Measurements from ENCODE around the gene KLF13.

The KLF13 gene

DNA sequence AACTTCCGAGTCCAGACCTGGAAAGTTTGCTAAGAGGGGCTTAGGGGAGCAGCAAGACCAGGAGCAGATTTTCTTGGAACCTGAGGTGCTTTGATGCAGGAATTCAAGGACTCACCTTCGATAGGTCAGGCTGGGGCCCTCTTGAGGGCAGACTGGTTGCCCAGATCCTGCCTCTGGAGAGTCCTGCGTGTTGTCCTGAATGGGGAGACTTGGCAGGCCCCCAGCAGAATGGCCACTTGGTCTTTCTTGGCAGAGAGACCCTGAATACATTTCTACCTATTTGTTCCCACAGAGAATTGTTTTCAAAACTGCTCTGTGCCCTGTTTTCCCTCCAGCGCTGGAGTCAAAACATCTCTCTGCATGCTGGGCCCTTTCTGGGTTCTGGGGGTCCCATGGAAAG is 4.2 kb downstream of the KLF13 start:
- Histone ChIP-seq H3K79me1 (ENCODE audit: low read length) (peaks cover 32% of the 10 kb centered on the region), H3K23ac (ENCODE audit: low read length) (no peak overlapping the region), H4K5ac (ENCODE audit: low read length) (no peak overlapping the region), H4K8ac (ENCODE audit: low read depth, low read length) (no peak overlapping the region), H3K18ac (ENCODE audit: low read length) (no peak overlapping the region), H3K56ac (ENCODE audit: low read length) (no peak overlapping the region), H3K79me2 (ENCODE audit: control insufficient read depth, insufficient read depth, low read length) (peaks cover 34% of the 10 kb centered on the region), H3K4me1 (ENCODE audit: control insufficient read depth, low read depth, low read length) (no peaks in the 10 kb centered on the region), H2BK5ac (ENCODE audit: low read length) (no peak overlapping the region), H3K36me3 (ENCODE audit: control insufficient read depth, insufficient read depth, low read length) (no peaks in the 10 kb centered on the region), H2BK15ac (replicated peaks; ENCODE audit: low read depth) (no peak overlapping the region), H3K4ac (ENCODE audit: low read depth, low read length) (no peak overlapping the region), H3K9ac (ENCODE audit: low read length) (no peak overlapping the region), H2BK120ac (ENCODE audit: low read depth, low read length) (no peak overlapping the region), H3K27me3 (ENCODE audit: insufficient read depth, low read length, poor library complexity) (no peaks in the 10 kb centered on the region), H3K27ac (ENCODE audit: low read depth, low read length) (no peak overlapping the region), H3K4me3 (ENCODE audit: low read length) (no peak overlapping the region), H2AK5ac (ENCODE audit: low read length) (no peak overlapping the region), H3K4me2 (ENCODE audit: low read length) (no peak overlapping the region)
- DNase-seq = no peak
- no CpG with 5 or more reads among the region's 4 CpGs for WGBS (ENCODE audit: extremely low coverage, insufficient coverage, low lambda C conversion rate)

DNA sequence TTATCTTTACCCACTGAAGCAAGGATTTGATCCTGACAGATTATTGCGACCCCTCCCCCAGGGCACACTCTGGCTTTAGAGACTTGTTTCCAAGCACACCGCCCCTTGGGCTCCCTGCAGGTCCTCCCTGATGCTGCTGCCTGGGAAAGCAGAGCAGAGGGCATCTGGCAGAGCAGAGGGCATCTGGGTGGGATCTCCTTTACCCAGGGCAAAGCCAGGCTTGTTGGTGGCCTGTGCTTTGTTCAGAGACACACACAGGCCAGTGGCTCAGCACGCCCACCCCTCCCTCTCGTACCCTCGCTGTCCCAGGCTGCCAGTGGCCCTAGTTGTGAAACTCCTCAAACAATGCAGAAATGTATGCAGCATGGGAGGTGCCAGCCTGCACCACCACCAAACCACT is 4.8 kb downstream of the KLF13 start:
- no peak overlapping the region for H3K4me2 ChIP-seq (ENCODE audit: low read length)
- H3K4me1 ChIP-seq (ENCODE audit: control insufficient read depth, low read depth, low read length) = no peaks in the 10 kb centered on the region
- no peak overlapping the region for H3K18ac ChIP-seq (ENCODE audit: low read length)
- no peak overlapping the region for H4K8ac ChIP-seq (ENCODE audit: low read depth, low read length)
- H2BK5ac ChIP-seq (ENCODE audit: low read length) = no peak overlapping the region
- H3K23ac ChIP-seq (ENCODE audit: low read length) = no peak overlapping the region
- no peak overlapping the region for H3K4me3 ChIP-seq (ENCODE audit: low read length)
- no peak overlapping the region for H3K56ac ChIP-seq (ENCODE audit: low read length)
- no peak for DNase-seq
- H3K79me2 ChIP-seq (ENCODE audit: control insufficient read depth, insufficient read depth, low read length) = peaks cover 34% of the 10 kb centered on the region
- H2AK5ac ChIP-seq (ENCODE audit: low read length) = no peak overlapping the region
- no peak overlapping the region for H3K9ac ChIP-seq (ENCODE audit: low read length)
- H3K27ac ChIP-seq (ENCODE audit: low read depth, low read length) = no peak overlapping the region
- no peak overlapping the region for H2BK15ac ChIP-seq (replicated peaks; ENCODE audit: low read depth)
- no peaks in the 10 kb centered on the region for H3K27me3 ChIP-seq (ENCODE audit: insufficient read depth, low read length, poor library complexity)
- H3K36me3 ChIP-seq (ENCODE audit: control insufficient read depth, insufficient read depth, low read length) = no peaks in the 10 kb centered on the region
- no peak overlapping the region for H2BK120ac ChIP-seq (ENCODE audit: low read depth, low read length)
- peaks cover 34% of the 10 kb centered on the region for H3K79me1 ChIP-seq (ENCODE audit: low read length)
- no peak overlapping the region for H4K5ac ChIP-seq (ENCODE audit: low read length)
- no CpG with 5 or more reads among the region's 5 CpGs for WGBS (ENCODE audit: extremely low coverage, insufficient coverage, low lambda C conversion rate)
- H3K4ac ChIP-seq (ENCODE audit: low read depth, low read length) = no peak overlapping the region

DNA sequence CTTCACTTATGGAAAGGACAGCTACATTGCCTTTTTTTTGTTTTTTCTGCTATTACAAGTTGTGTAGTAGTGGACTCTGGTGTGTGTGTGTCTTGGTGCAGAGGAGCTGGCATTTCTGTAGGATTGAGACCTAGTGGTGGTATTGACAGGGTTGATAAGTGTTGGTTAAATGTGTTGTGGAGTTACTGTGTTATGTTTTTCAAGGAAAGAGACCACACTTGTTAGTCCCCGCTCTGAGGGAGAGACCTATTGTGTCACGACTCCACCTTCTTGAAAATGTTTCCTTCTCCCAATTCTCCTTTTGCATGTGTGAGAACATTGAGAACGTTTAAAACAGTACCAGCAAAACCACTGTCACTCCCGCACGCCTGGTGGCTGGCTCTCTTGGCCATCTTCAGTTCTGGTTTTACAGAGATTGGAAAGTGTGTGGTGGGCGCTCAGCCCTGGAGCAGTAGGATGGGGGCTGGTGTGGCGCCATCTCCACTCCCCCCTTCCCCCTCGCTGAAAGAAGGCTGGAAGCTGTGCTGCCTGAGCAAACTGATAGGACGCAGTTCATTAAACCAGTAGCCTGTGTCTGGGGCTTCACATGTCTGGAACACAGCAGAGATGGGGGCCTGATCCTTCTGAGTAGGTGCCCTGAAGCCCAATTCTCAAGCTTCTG is 5.5 kb downstream of the KLF13 start:
- Histone ChIP-seq H2BK15ac (replicated peaks; ENCODE audit: low read depth) (no peak overlapping the region), H3K23ac (ENCODE audit: low read length) (no peak overlapping the region), H3K27ac (ENCODE audit: low read depth, low read length) (no peak overlapping the region), H3K9ac (ENCODE audit: low read length) (no peak overlapping the region), H4K5ac (ENCODE audit: low read length) (no peak overlapping the region), H3K79me2 (ENCODE audit: control insufficient read depth, insufficient read depth, low read length) (peaks cover 41% of the 10 kb centered on the region), H2AK5ac (ENCODE audit: low read length) (no peak overlapping the region), H3K18ac (ENCODE audit: low read length) (no peak overlapping the region), H3K4me2 (ENCODE audit: low read length) (no peak overlapping the region), H3K56ac (ENCODE audit: low read length) (no peak overlapping the region), H3K27me3 (ENCODE audit: insufficient read depth, low read length, poor library complexity) (no peaks in the 10 kb centered on the region), H3K4ac (ENCODE audit: low read depth, low read length) (no peak overlapping the region), H3K4me3 (ENCODE audit: low read length) (no peak overlapping the region), H3K79me1 (ENCODE audit: low read length) (peaks cover 41% of the 10 kb centered on the region), H3K4me1 (ENCODE audit: control insufficient read depth, low read depth, low read length) (no peaks in the 10 kb centered on the region), H2BK120ac (ENCODE audit: low read depth, low read length) (no peak overlapping the region), H4K8ac (ENCODE audit: low read depth, low read length) (no peak overlapping the region), H3K36me3 (ENCODE audit: control insufficient read depth, insufficient read depth, low read length) (no peaks in the 10 kb centered on the region), H2BK5ac (ENCODE audit: low read length) (no peak overlapping the region)
- no CpG with 5 or more reads among the region's 9 CpGs for WGBS (ENCODE audit: extremely low coverage, insufficient coverage, low lambda C conversion rate)
- DNase-seq = no peak

DNA sequence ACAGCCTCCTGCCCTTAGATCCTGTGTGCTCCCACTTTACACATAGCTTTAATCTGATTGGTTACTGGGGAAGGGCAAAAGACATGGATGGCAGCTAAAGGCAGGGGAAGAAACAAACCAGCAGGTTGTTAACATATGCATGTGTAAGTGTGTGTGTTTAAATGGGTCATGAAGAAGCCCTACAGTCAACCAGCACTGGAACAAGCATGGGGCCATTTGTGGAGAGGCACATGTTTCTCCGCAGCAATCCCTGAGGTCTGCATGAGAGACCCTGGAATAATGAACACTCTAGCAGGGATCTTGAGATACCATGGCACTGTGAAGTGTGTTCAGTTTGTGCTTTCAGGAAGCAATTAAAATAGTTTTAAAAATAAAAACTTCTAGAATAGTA is 6.0 kb downstream of the KLF13 start:
- no peak overlapping the region for H3K9ac ChIP-seq (ENCODE audit: low read length)
- no peak overlapping the region for H2BK5ac ChIP-seq (ENCODE audit: low read length)
- peaks cover 44% of the 10 kb centered on the region for H3K79me1 ChIP-seq (ENCODE audit: low read length)
- no peak for DNase-seq
- no peak overlapping the region for H2AK5ac ChIP-seq (ENCODE audit: low read length)
- no peaks in the 10 kb centered on the region for H3K4me1 ChIP-seq (ENCODE audit: control insufficient read depth, low read depth, low read length)
- H4K8ac ChIP-seq (ENCODE audit: low read depth, low read length) = no peak overlapping the region
- H3K4me3 ChIP-seq (ENCODE audit: low read length) = no peak overlapping the region
- H3K4ac ChIP-seq (ENCODE audit: low read depth, low read length) = no peak overlapping the region
- H3K27me3 ChIP-seq (ENCODE audit: insufficient read depth, low read length, poor library complexity) = no peaks in the 10 kb centered on the region
- no peak overlapping the region for H2BK120ac ChIP-seq (ENCODE audit: low read depth, low read length)
- H3K56ac ChIP-seq (ENCODE audit: low read length) = no peak overlapping the region
- no peak overlapping the region for H3K4me2 ChIP-seq (ENCODE audit: low read length)
- H3K27ac ChIP-seq (ENCODE audit: low read depth, low read length) = no peak overlapping the region
- no CpG with 5 or more reads among the region's 1 CpG for WGBS (ENCODE audit: extremely low coverage, insufficient coverage, low lambda C conversion rate)
- H2BK15ac ChIP-seq (replicated peaks; ENCODE audit: low read depth) = no peak overlapping the region
- H3K79me2 ChIP-seq (ENCODE audit: control insufficient read depth, insufficient read depth, low read length) = peaks cover 43% of the 10 kb centered on the region
- H3K18ac ChIP-seq (ENCODE audit: low read length) = no peak overlapping the region
- no peak overlapping the region for H4K5ac ChIP-seq (ENCODE audit: low read length)
- H3K23ac ChIP-seq (ENCODE audit: low read length) = no peak overlapping the region
- no peaks in the 10 kb centered on the region for H3K36me3 ChIP-seq (ENCODE audit: control insufficient read depth, insufficient read depth, low read length)

DNA sequence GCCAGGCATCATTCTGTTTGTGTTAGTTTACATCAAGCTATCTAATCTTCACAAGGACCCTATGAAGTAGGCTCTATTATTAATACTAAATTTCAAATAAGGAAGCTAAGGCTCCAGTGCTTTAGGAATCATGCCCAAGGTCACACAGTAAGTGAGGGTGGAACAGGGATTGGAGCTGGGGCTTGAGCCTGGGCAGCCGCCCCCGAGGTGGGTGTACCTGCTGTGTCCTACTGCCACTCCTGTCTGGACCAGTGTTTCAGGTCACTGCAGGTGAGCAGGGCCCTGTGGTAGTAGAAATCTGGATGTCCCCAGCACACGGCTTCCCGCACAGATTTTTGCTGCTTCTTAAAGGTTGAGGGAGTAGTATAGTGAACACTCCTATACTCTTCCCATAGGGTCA is 6.5 kb downstream of the KLF13 start:
- Histone ChIP-seq H3K4me2 (ENCODE audit: low read length) (no peak overlapping the region), H3K4me1 (ENCODE audit: control insufficient read depth, low read depth, low read length) (no peaks in the 10 kb centered on the region), H3K27me3 (ENCODE audit: insufficient read depth, low read length, poor library complexity) (no peaks in the 10 kb centered on the region), H3K56ac (ENCODE audit: low read length) (no peak overlapping the region), H3K4me3 (ENCODE audit: low read length) (no peak overlapping the region), H4K8ac (ENCODE audit: low read depth, low read length) (no peak overlapping the region), H3K9ac (ENCODE audit: low read length) (no peak overlapping the region), H2BK5ac (ENCODE audit: low read length) (no peak overlapping the region), H3K79me2 (ENCODE audit: control insufficient read depth, insufficient read depth, low read length) (peaks cover 44% of the 10 kb centered on the region), H2AK5ac (ENCODE audit: low read length) (no peak overlapping the region), H3K4ac (ENCODE audit: low read depth, low read length) (no peak overlapping the region), H3K36me3 (ENCODE audit: control insufficient read depth, insufficient read depth, low read length) (no peaks in the 10 kb centered on the region), H3K18ac (ENCODE audit: low read length) (no peak overlapping the region), H3K23ac (ENCODE audit: low read length) (no peak overlapping the region), H2BK15ac (replicated peaks; ENCODE audit: low read depth) (no peak overlapping the region), H3K79me1 (ENCODE audit: low read length) (peaks cover 48% of the 10 kb centered on the region), H3K27ac (ENCODE audit: low read depth, low read length) (no peak overlapping the region), H2BK120ac (ENCODE audit: low read depth, low read length) (no peak overlapping the region), H4K5ac (ENCODE audit: low read length) (no peak overlapping the region)
- DNase-seq = no peak
- no CpG with 5 or more reads among the region's 4 CpGs for WGBS (ENCODE audit: extremely low coverage, insufficient coverage, low lambda C conversion rate)

DNA sequence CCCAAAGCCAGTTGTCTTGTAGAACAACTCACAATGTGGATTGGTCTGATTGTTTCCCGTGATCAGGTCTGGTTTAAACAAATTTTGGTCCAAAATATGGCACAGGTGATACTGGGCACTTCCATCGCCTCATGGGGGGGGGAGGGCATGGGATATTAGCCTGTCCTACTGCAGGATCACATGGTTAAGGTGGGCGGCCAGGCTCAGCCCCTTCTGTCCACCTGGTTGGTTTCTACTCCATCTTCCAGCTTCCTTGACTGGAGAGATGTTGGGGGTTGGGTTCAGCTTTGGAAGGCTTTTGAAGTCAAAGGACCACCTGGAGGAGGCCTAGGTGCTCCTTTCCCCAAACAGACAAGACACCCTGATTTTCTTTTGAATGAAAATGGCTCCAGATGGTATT is 7.2 kb downstream of the KLF13 start:
- Histone ChIP-seq H3K4me2 (ENCODE audit: low read length) (no peak overlapping the region), H2BK15ac (replicated peaks; ENCODE audit: low read depth) (no peak overlapping the region), H4K8ac (ENCODE audit: low read depth, low read length) (no peak overlapping the region), H3K4me3 (ENCODE audit: low read length) (no peak overlapping the region), H3K79me1 (ENCODE audit: low read length) (peaks cover 55% of the 10 kb centered on the region), H3K23ac (ENCODE audit: low read length) (no peak overlapping the region), H2AK5ac (ENCODE audit: low read length) (no peak overlapping the region), H3K4ac (ENCODE audit: low read depth, low read length) (no peak overlapping the region), H3K27me3 (ENCODE audit: insufficient read depth, low read length, poor library complexity) (no peaks in the 10 kb centered on the region), H3K27ac (ENCODE audit: low read depth, low read length) (no peak overlapping the region), H3K36me3 (ENCODE audit: control insufficient read depth, insufficient read depth, low read length) (no peaks in the 10 kb centered on the region), H3K18ac (ENCODE audit: low read length) (no peak overlapping the region), H3K9ac (ENCODE audit: low read length) (no peak overlapping the region), H4K5ac (ENCODE audit: low read length) (no peak overlapping the region), H3K79me2 (ENCODE audit: control insufficient read depth, insufficient read depth, low read length) (peaks cover 49% of the 10 kb centered on the region), H3K4me1 (ENCODE audit: control insufficient read depth, low read depth, low read length) (no peaks in the 10 kb centered on the region), H2BK120ac (ENCODE audit: low read depth, low read length) (no peak overlapping the region), H3K56ac (ENCODE audit: low read length) (no peak overlapping the region), H2BK5ac (ENCODE audit: low read length) (no peak overlapping the region)
- DNase-seq = no peak
- no CpG with 5 or more reads among the region's 3 CpGs for WGBS (ENCODE audit: extremely low coverage, insufficient coverage, low lambda C conversion rate)

All from mesendoderm (in vitro differentiated cells).